Kidney (tissue), 14 donors: ENCODE measurements around the gene ADAMTS17. TPM values are rescaled to one million over a fixed set of nuclear protein-coding genes. Genes with fewer than 3 reads are reported as not detected.

Source experiments
- DNase-seq, 5 donors: peaks; one replicate each; pipeline ENCODE4 v3.0.0-alpha.2; 2013 to 2020
- FAIRE-seq: peaks from 2 replicates; lab custom pipeline; 2012; peaks lifted over from hg19 to GRCh38; lab: Jason Lieb, UNC
- H3K27ac ChIP-seq, 2 donors: one replicate each; pipeline ENCODE4 v1.7.0; 2013; ENCODE audit warnings: low read depth in 2 of 2, low read length in 2 of 2, inconsistent platforms in 1 of 2
- H3K27me3 ChIP-seq: one replicate; pipeline ENCODE4 v1.7.1; 2013; ENCODE audit warnings: low read length, inconsistent platforms; ENCODE audit not compliant: control insufficient read depth, insufficient read depth
- H3K36me3 ChIP-seq, 3 donors: one replicate each; pipeline versions ENCODE4 v1.7.0 to v1.7.1; 2013; ENCODE audit warnings: low read length in 3 of 3, control low read depth in 1 of 3, inconsistent platforms in 1 of 3; ENCODE audit not compliant: insufficient read depth in 3 of 3, control insufficient read depth in 2 of 3
- H3K4me1 ChIP-seq, 3 donors: one replicate each; pipeline versions ENCODE4 v1.7.0 to v1.7.1; 2013; ENCODE audit warnings: low read length in 3 of 3, inconsistent platforms in 1 of 3, low read depth in 1 of 3; ENCODE audit not compliant: control insufficient read depth in 2 of 3, insufficient read depth in 2 of 3
- H3K4me3 ChIP-seq, 3 donors: one replicate each; pipeline versions ENCODE4 v1.7.0 to v1.8.1; 2013; ENCODE audit warnings: low read length in 3 of 3, control low read depth in 1 of 3, inconsistent platforms in 1 of 3
- H3K9ac ChIP-seq, 3 donors: one replicate each; pipeline versions ENCODE4 v1.7.0 to v1.7.1; 2013; ENCODE audit warnings: low read length in 3 of 3, control low read depth in 1 of 3, inconsistent platforms in 1 of 3
- H3K9me3 ChIP-seq, 3 donors: one replicate each; pipeline versions ENCODE4 v1.7.0 to v1.7.1; 2013; ENCODE audit warnings: low read length in 3 of 3, control low read depth in 1 of 3, inconsistent platforms in 1 of 3; ENCODE audit not compliant: control insufficient read depth in 2 of 3, insufficient read depth in 1 of 3
- CTCF ChIP-seq: IDR thresholded peaks from 3 replicates; pipeline ENCODE4 v1.5.1; 2012; ENCODE audit warnings: mild to moderate bottlenecking, moderate library complexity, borderline replicate concordance; ENCODE audit not compliant: insufficient read depth; ENCODE audit errors: extremely low read depth
- intact Hi-C: fragments of 100-400 bp; cut with DNase I; formaldehyde crosslinking; loops from one replicate; pipeline ENCODE4 v1.11.1; 2022
- polyA plus RNA-seq: library from polyadenylated mRNA; stranded (reverse); fragments of 350-450 nt; fragmentation: Illumina TruSeq; extraction: RNeasy Lipid Tissue Mini Kit (QIAGEN cat#74804); gene quantifications from one replicate; pipeline ENCODE4 v1.2.3, GENCODE V29; 2014; ENCODE audit warnings: low read depth, low replicate concordance; ENCODE audit not compliant: insufficient read depth
- total RNA-seq: library from RNA; stranded (reverse); fragmentation: NEBNext Ultra II Directional; extraction: Animal tissue kit (Norgen Biotek cat#: 25700); gene quantifications from one replicate; pipeline ENCODE4 v1.2.1, GENCODE V29; 2021
- donor health status: control.
- donor health status: control.
- donor health status: control.
- donor health status: control.
- donor health status: control.
- donor health status: DM: yes; HTN: yes; CAD: no.
- donor health status: Normal renal cell carcinoma (clear cell type).

ADAMTS17 gene
- total and polyA plus RNA-seq, 2 donors from 2014 or later = 1.7 to 2.2 TPM

- no peaks in the 10 kb centered on the region for H3K27me3 ChIP-seq
- no peak overlapping the region for H3K9ac ChIP-seq
- no peaks in the 10 kb centered on the region for H3K9me3 ChIP-seq
- DNase-seq (no peak), FAIRE-seq (no peak)
- H3K4me1 ChIP-seq = peaks cover 0 to 15% (median 6%) of the 10 kb centered on the region in 3 donors
- no peaks in the 10 kb centered on the region for H3K36me3 ChIP-seq
- TF ChIP-seq CTCF = no peak
- no peak overlapping the region for H3K4me3 ChIP-seq
- intact Hi-C loops = no loop called here
- no peak overlapping the region for H3K27ac ChIP-seq
These were observed 282.7 kb downstream of the ADAMTS17 start for GRCh38 chr15:100059094-100059493.

- Histone ChIP-seq H3K9me3 (no peaks in the 10 kb centered on the region), H3K9ac (no peak overlapping the region), H3K27me3 (no peaks in the 10 kb centered on the region), H3K36me3 (no peaks in the 10 kb centered on the region), H3K4me3 (no peak overlapping the region), H3K4me1 (peaks cover 0 to 15% (median 6%) of the 10 kb centered on the region in 3 donors), H3K27ac (no peak overlapping the region)
- FAIRE-seq = no peak
- intact Hi-C loops = no loop called here
- no peak for TF ChIP-seq CTCF
- DNase-seq = no peak
These were observed 283.3 kb downstream of the ADAMTS17 start for GRCh38 chr15:100058458-100058857.

GRCh38 chr15:100057281-100057680, 284.5 kb downstream of the ADAMTS17 start:
- no peaks in the 10 kb centered on the region for H3K27me3 ChIP-seq
- no peaks in the 10 kb centered on the region for H3K36me3 ChIP-seq
- DNase-seq (no peak), FAIRE-seq (no peak)
- H3K9ac ChIP-seq = no peak overlapping the region
- intact Hi-C loops = no loop called here
- H3K27ac ChIP-seq = no peak overlapping the region
- TF ChIP-seq CTCF = no peak
- H3K4me1 ChIP-seq = peaks cover 0 to 15% (median 6%) of the 10 kb centered on the region in 3 donors
- no peak overlapping the region for H3K4me3 ChIP-seq
- H3K9me3 ChIP-seq = no peaks in the 10 kb centered on the region
